Fibroblast of pulmonary artery (primary cell): Measurements from ENCODE around the gene PRKACB.

ENCODE experiments used
- DNase-seq: peaks from one replicate; pipeline ENCODE4 v3.0.0-alpha.2; 2010; ENCODE audit warnings: low read depth
- H3K4me3 ChIP-seq: replicated peaks from 2 replicates; pipeline ENCODE4 v1.5.1; 2011; ENCODE audit warnings: low read depth, mild to moderate bottlenecking, control low read depth, low read length, moderate library complexity
- TF ChIP-seq, protein P1 (sequence below): IDR thresholded peaks from 2 replicates; pipeline ENCODE4 v1.5.1; 2011; ENCODE audit warnings: mild to moderate bottlenecking, control low read depth, low read length, inconsistent platforms; ENCODE audit errors: missing control alignments

PRKACB gene

DNA sequence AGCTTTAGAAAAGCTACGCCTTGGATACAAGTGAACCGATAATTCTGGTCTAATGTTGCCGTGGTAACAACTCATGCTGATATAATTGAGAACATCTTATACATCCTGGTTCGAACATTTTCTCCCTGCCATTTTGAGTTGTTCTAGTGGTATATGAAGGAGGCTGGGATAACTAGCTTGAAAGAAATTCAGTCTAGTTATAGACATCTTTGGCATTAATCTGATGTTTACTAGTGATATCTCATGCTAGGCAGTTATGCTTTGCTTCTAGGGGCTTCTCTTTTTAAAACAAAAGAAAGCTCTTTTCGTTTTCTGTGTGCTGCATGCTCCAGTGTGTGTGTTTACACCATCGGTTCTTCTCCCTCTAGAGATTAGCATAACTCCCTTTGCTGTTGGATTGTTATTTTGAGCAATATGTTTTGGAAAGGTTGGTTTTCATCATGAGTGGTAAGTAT lies 20.5 kb downstream of the PRKACB start:
- H3K4me3 ChIP-seq: peak overlapping the region; percentile 48
- DNase-seq: peak; percentile 52
- TF ChIP-seq, protein P1, sequence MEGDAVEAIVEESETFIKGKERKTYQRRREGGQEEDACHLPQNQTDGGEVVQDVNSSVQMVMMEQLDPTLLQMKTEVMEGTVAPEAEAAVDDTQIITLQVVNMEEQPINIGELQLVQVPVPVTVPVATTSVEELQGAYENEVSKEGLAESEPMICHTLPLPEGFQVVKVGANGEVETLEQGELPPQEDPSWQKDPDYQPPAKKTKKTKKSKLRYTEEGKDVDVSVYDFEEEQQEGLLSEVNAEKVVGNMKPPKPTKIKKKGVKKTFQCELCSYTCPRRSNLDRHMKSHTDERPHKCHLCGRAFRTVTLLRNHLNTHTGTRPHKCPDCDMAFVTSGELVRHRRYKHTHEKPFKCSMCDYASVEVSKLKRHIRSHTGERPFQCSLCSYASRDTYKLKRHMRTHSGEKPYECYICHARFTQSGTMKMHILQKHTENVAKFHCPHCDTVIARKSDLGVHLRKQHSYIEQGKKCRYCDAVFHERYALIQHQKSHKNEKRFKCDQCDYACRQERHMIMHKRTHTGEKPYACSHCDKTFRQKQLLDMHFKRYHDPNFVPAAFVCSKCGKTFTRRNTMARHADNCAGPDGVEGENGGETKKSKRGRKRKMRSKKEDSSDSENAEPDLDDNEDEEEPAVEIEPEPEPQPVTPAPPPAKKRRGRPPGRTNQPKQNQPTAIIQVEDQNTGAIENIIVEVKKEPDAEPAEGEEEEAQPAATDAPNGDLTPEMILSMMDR: no peak

DNA sequence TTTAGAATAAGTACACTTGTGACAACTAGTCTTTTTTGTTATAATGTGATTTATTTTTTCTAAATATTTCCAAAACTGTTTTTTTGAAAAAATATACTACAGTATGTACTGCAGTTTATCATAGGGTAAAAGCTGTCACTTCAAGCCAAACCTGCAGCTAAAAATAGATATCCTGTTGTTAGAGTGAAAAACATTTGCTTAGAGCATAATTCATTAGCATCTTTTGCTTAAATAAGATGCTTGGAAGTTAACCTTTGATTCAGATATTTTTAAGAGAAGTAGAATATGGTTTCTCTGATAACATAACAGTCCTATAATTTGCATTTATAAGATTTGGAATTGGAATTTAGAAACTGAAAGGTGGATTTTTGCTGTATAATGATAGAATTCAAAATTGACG lies 21.5 kb downstream of the PRKACB start:
- no peak overlapping the region for H3K4me3 ChIP-seq
- DNase-seq: no peak
- TF ChIP-seq, protein P1: no peak

DNA sequence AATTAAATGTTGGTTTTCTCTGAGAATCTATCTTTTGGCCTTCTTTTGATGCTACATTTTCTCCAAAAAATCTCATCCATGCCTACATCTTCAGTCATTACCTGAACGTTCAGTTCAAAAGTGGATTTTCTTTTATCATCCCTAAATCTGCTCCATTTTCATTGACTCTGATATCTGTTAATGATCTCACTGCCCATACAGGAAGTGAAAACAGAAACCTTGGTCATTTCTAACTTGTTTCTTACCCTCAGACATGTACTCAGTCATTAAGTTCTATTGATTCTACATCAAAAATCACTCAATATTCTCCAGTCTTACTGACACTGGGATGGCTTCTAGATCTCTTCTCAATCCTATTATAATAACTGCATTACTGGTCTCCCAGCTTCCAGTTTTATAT lies 22.7 kb downstream of the PRKACB start:
- H3K4me3 ChIP-seq: no peak overlapping the region
- DNase-seq: no peak
- TF ChIP-seq, protein P1: no peak

DNA sequence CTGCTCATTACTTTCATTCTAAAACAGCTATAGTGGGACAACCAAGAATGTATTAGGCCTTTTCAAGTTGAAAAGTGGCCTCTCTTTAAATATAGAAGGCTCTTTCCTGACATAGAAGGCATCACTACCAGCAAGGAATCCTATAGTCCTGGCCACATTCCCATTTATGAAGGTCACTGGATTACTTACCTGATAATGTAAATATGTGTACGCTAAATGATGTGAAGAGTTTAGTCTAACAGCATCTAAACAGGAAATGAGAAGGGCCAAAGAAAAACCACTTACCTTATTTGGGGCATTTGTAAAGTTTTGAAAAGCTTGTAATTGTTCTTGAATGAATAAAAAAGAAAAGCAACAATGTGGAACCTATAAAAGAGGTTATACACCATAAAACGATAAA lies 24.7 kb downstream of the PRKACB start:
- DNase-seq: no peak
- TF ChIP-seq, protein P1: no peak
- no peak overlapping the region for H3K4me3 ChIP-seq

DNA sequence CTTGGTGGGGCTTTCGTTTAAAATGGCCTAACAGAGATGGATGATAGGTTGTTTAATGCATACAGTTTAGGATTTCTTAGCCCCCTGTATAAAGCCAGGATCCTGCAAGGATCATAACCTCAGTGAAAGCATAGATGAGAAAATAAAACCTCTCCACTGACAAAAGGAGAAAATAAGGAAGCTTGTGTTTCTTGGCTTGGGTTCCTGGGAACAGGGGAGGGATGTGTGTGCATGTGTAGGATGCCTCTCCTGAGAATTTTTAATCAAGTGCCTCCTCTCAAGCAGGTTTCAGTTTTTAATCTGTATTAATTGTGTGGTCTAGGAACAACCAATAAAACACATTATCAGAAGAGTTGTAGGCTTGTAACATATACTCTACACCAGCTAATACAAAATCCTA lies 26.1 kb downstream of the PRKACB start:
- no peak overlapping the region for H3K4me3 ChIP-seq
- TF ChIP-seq, protein P1: no peak
- DNase-seq: no peak

DNA sequence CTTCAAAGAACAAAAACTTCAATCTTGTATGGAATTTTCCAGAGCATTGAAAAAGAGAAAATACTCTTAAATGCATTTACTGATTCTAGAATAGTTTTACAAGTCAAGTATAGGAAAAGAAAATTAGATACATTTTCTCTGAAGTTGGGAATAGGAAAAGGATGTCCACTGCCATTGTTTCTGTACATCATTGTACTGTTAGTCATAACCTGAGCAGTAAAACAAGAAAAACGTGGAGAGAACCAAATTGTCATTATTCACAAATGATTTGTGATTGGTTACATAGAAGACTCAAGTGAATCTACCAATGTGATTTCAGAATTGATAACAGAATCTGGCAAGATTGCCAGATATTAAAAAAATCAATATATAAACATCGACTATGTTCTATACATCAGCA lies 27.4 kb downstream of the PRKACB start:
- H3K4me3 ChIP-seq: no peak overlapping the region
- TF ChIP-seq, protein P1: no peak
- peak; percentile 6 for DNase-seq

DNA sequence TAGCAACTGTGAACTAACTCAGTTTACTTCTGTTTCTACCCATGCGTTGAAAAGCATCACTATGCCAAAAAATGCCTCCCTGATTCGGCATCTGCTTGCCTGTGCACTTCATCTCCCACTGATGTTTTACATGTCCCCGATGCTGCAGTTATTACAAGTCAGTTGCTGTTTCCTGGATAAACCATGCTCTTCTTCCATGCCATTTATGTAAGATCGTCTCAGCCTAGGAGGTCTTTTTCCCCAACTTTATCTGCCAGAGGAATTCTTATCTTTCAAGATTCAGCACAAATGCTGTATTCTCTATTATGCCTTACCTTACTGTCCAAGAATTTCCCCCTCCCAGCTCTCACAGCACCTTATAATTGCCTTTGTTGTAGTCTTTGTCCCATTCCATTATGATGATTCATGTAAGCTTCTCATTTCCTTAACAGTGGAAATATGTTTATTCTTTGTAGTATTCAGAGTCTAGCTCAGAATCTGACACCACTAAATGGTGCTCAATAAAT lies 30.0 kb downstream of the PRKACB start:
- TF ChIP-seq, protein P1: no peak
- peak; percentile 72 for DNase-seq
- H3K4me3 ChIP-seq: no peak overlapping the region
